Measurements from ENCODE around the gene L3MBTL3. TPM values are rescaled to one million over a fixed set of nuclear protein-coding genes. Genes with fewer than 3 reads are reported as not detected.

Gene L3MBTL3
- polyA plus RNA-seq, 4 donors: 1.3 to 8.9 (median 2.2) TPM

DNA sequence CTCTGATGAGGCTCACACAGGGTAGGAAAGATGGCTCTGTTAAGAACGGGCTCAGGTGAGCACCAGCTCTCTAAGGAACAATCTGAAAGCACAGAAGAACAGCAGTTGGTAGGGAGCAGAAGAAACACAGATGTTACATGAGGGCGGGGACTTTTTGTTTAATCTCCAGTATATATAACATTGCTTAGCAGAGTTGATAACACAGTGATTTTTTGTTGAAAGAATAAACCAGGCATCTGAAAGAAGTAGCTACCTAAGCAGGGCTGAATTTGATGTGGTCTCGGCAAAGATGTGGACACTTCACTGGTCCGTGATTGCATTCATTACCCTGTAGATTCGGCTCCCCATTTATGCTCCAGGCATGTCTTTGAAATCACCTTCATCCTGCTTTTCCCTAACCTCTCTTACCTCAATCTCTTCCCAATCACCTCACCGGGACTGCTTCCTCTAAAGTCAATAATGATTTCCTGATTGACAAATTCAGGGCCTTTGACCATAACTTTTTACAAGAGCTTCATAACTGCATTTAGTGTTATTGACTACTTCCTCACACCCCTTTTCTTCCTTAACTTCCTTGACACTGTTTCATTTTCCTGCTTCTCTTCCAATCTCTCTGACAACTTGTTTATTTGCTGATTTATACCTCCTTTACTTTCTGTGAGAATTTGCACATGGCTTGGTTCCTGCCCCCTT lies 170.0 kb downstream of the L3MBTL3 start:
- no peak overlapping the region for H3K4me3 ChIP-seq (ENCODE audit: low read depth in 1 of 3, low read length in 3 of 3)
- DNase-seq (no peak), FAIRE-seq (no peak)
- no peaks in the 10 kb centered on the region for H3K27me3 ChIP-seq (ENCODE audit: control insufficient read depth in 3 of 3, insufficient read depth in 3 of 3, low read length in 3 of 3)
- 42 to 66% (median 53%) methylated on average over 6 of the region's 6 CpGs for WGBS, 3 donors
- peaks cover 0 to 2% of the 10 kb centered on the region in 2 donors for H3K9me3 ChIP-seq (ENCODE audit: control insufficient read depth in 2 of 2, insufficient read depth in 1 of 2, low read depth in 1 of 2, low read length in 1 of 2)
- H3K4me1 ChIP-seq (ENCODE audit: control insufficient read depth in 3 of 3, insufficient read depth in 2 of 3, low read depth in 1 of 3, low read length in 2 of 3): no peaks in the 10 kb centered on the region
- H3K36me3 ChIP-seq (ENCODE audit: control insufficient read depth in 3 of 3, insufficient read depth in 2 of 3, low read depth in 1 of 3, low read length in 3 of 3): no peaks in the 10 kb centered on the region
- H3K27ac ChIP-seq (ENCODE audit: low read depth in 1 of 3, low read length in 2 of 3): no peak overlapping the region

DNA sequence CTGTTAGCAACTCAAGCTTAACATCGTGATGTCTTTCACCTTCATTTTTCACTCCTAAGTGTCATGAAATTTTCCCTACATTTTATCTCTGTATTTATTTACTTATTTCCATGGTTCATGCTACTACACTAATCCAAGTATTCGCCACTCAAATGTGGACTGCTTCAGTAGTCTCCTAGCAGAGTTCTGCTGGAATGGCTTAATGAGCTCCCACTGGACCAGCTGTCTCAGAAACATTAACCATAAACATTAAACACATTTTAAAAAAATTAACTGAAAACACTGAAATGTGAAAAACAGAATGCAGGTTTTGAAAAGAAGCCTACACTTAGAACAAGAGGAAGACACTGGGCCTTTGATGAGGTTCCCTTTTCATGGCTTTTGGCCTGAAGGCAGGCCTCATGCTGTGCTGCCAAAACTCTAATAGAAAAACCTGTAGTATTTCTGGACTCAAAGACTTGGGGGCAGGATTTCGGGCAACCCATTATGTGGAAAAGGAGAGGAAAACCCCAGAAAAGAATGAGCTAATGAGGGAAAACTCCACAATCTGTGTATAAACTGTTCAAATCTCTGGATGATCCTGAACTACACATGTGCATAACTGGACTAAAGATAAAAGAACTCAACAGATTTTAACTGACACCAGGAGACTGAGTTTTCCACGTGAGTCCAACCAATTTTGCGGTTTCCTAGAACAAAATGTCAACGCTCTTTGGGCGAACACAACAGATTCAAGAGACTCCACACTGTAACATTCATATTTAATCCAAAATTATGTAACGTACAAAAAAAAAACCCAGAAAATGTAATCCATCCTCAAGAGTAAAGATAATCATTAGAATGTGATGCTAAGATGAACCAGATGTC lies 171.4 kb downstream of the L3MBTL3 start:
- Histone ChIP-seq H3K4me3 (ENCODE audit: low read depth in 1 of 3, low read length in 3 of 3) (no peak overlapping the region), H3K27me3 (ENCODE audit: control insufficient read depth in 3 of 3, insufficient read depth in 3 of 3, low read length in 3 of 3) (no peaks in the 10 kb centered on the region), H3K36me3 (ENCODE audit: control insufficient read depth in 3 of 3, insufficient read depth in 2 of 3, low read depth in 1 of 3, low read length in 3 of 3) (no peaks in the 10 kb centered on the region), H3K27ac (ENCODE audit: low read depth in 1 of 3, low read length in 2 of 3) (no peak overlapping the region), H3K4me1 (ENCODE audit: control insufficient read depth in 3 of 3, insufficient read depth in 2 of 3, low read depth in 1 of 3, low read length in 2 of 3) (no peaks in the 10 kb centered on the region), H3K9me3 (ENCODE audit: control insufficient read depth in 2 of 2, insufficient read depth in 1 of 2, low read depth in 1 of 2, low read length in 1 of 2) (peaks cover 0 to 2% of the 10 kb centered on the region in 2 donors)
- 78 to 91% (median 89%) methylated on average over 8 of the region's 8 CpGs for WGBS, 3 donors
- FAIRE-seq: no peak
- DNase-seq: no peak

Other genes with a start within 250 kb of the L3MBTL3 start
- gene TMEM244, start 157.3 kb upstream of the L3MBTL3 start, polyA plus RNA-seq: not detected
- 1 to 10 TPM in 3 of 4 donors, under 1 TPM in 1; 0.24 to 3.1 (median 2.4) TPM for gene SAMD3, start 204.4 kb downstream of the L3MBTL3 start, polyA plus RNA-seq